H9 (cell line): ENCODE results near the gene ADISSP. TPM values are rescaled to one million over a fixed set of nuclear protein-coding genes. Genes with fewer than 3 reads are reported as not detected.

Source experiments
- DNase-seq: peaks from one replicate; pipeline ENCODE4 v3.0.0-alpha.2; 2017
- H2AFZ ChIP-seq: one replicate; pipeline ENCODE4 v1.6.1; 2013; ENCODE audit warnings: mild to moderate bottlenecking, low read length, control low read depth, moderate library complexity
- H2AK5ac ChIP-seq: 2 replicates; pipeline ENCODE4 v1.6.1; 2013; ENCODE audit warnings: low read length, control low read depth, mixed read lengths; ENCODE audit not compliant: insufficient read length
- H2BK120ac ChIP-seq: one replicate; pipeline ENCODE4 v1.6.1; 2013; ENCODE audit warnings: low read depth, mild to moderate bottlenecking, low read length, control low read depth, inconsistent platforms; ENCODE audit not compliant: poor library complexity, severe bottlenecking
- H2BK12ac ChIP-seq: 2 replicates; pipeline ENCODE4 v1.6.1; 2013; ENCODE audit warnings: low read length, control low read depth, mixed read lengths, low read depth; ENCODE audit not compliant: insufficient read length
- H2BK15ac ChIP-seq: 2 replicates; pipeline ENCODE4 v1.6.1; 2013; ENCODE audit warnings: low read depth, low read length, control low read depth
- H2BK20ac ChIP-seq: one replicate; pipeline ENCODE4 v1.6.1; 2013; ENCODE audit warnings: low read depth, mild to moderate bottlenecking, low read length, control low read depth, inconsistent platforms; ENCODE audit not compliant: poor library complexity, severe bottlenecking
- H2BK5ac ChIP-seq: 2 replicates; pipeline ENCODE4 v1.6.1; 2013; ENCODE audit warnings: low read length, control low read depth, mixed read lengths; ENCODE audit not compliant: insufficient read length
- H3K14ac ChIP-seq: 2 replicates; pipeline ENCODE4 v1.6.1; 2013; ENCODE audit warnings: low read length, control low read depth; ENCODE audit not compliant: insufficient read depth
- H3K18ac ChIP-seq: 2 replicates; pipeline ENCODE4 v1.6.1; 2013; ENCODE audit warnings: low read depth, mild to moderate bottlenecking, mixed read lengths, low read length, control low read depth; ENCODE audit not compliant: insufficient read length
- H3K23ac ChIP-seq: 2 replicates; pipeline ENCODE4 v1.6.1; 2013; ENCODE audit warnings: low read length, control low read depth, mixed read lengths, low read depth; ENCODE audit not compliant: insufficient read length
- H3K23me2 ChIP-seq: 2 replicates; pipeline ENCODE4 v1.6.1; 2013; ENCODE audit warnings: low read depth, mild to moderate bottlenecking, mixed read lengths, low read length, control low read depth; ENCODE audit not compliant: insufficient read length, poor library complexity, severe bottlenecking
- H3K27ac ChIP-seq: 2 replicates; pipeline ENCODE4 v1.5.1; 2013; ENCODE audit warnings: low read length, control low read depth, mixed read lengths, low read depth; ENCODE audit not compliant: insufficient read length
- H3K27me3 ChIP-seq: 2 replicates; pipeline ENCODE4 v1.6.1; 2013; ENCODE audit warnings: low read length, control low read depth, inconsistent platforms; ENCODE audit not compliant: insufficient read depth
- H3K4ac ChIP-seq: 2 replicates; pipeline ENCODE4 v1.6.1; 2013; ENCODE audit warnings: low read depth, mild to moderate bottlenecking, control low read depth, inconsistent platforms, low read length, moderate library complexity
- H3K4me1 ChIP-seq: 2 replicates; pipeline ENCODE4 v1.6.1; 2013; ENCODE audit warnings: low read length, control low read depth, inconsistent platforms; ENCODE audit not compliant: insufficient read depth
- H3K4me2 ChIP-seq: 2 replicates; pipeline ENCODE4 v1.6.1; 2013; ENCODE audit warnings: low read length, control low read depth, mixed read lengths; ENCODE audit not compliant: insufficient read length, insufficient read depth
- H3K56ac ChIP-seq: 2 replicates; pipeline ENCODE4 v1.6.1; 2013; ENCODE audit warnings: low read depth, mild to moderate bottlenecking, mixed read lengths, low read length, control low read depth; ENCODE audit not compliant: insufficient read length
- H3K79me1 ChIP-seq: 2 replicates; pipeline ENCODE4 v1.6.1; 2013; ENCODE audit warnings: low read depth, mild to moderate bottlenecking, moderate library complexity, low read length, control low read depth, inconsistent platforms; ENCODE audit not compliant: insufficient read depth, poor library complexity, severe bottlenecking
- H3K79me2 ChIP-seq: 2 replicates; pipeline ENCODE4 v1.6.1; 2013; ENCODE audit warnings: low read length, control low read depth, inconsistent platforms; ENCODE audit not compliant: insufficient read depth
- H3K9ac ChIP-seq: 2 replicates; pipeline ENCODE4 v1.6.1; 2013; ENCODE audit warnings: low read length, control low read depth, mixed read lengths; ENCODE audit not compliant: insufficient read length; ENCODE audit errors: extremely low read depth
- H3K9me3 ChIP-seq: one replicate; pipeline ENCODE4 v1.6.1; 2013; ENCODE audit warnings: low read depth, low read length, inconsistent platforms; ENCODE audit not compliant: control insufficient read depth
- H3T11ph ChIP-seq: one replicate; pipeline ENCODE4 v1.6.1; 2013; ENCODE audit warnings: mild to moderate bottlenecking, low read length, control low read depth, inconsistent platforms
- H4K20me1 ChIP-seq: one replicate; pipeline ENCODE4 v1.6.1; 2013; ENCODE audit not compliant: control insufficient read depth, insufficient read length, insufficient read depth
- H4K5ac ChIP-seq: 2 replicates; pipeline ENCODE4 v1.6.1; 2013; ENCODE audit warnings: low read depth, mild to moderate bottlenecking, mixed read lengths, low read length, control low read depth; ENCODE audit not compliant: insufficient read length
- H4K8ac ChIP-seq: replicated peaks from 2 replicates; pipeline ENCODE4 v1.6.1; 2013; ENCODE audit warnings: low read length, control low read depth, mixed read lengths, low read depth; ENCODE audit not compliant: insufficient read length
- H4K91ac ChIP-seq: 2 replicates; pipeline ENCODE4 v1.6.1; 2013; ENCODE audit warnings: low read depth, mild to moderate bottlenecking, moderate library complexity, mixed read lengths, low read length, control low read depth; ENCODE audit not compliant: insufficient read length
- H3K27ac Mint-ChIP-seq, 3 experiments: 2 replicates in 2 of 3; 3 replicates in 1 of 3; pipeline ENCODE4 v1.8.0; 2020 to 2021; ENCODE audit warnings: mixed read lengths in 3 of 3, mild to moderate bottlenecking in 1 of 3, moderate library complexity in 1 of 3
- H3K27me3 Mint-ChIP-seq: 2 replicates; pipeline ENCODE4 v1.8.0; 2021; ENCODE audit warnings: low read depth, mild to moderate bottlenecking, moderate library complexity, mixed read lengths
- H3K36me3 Mint-ChIP-seq, 3 experiments: 2 replicates in 2 of 3; 3 replicates in 1 of 3; pipeline ENCODE4 v1.8.0; 2020 to 2021; ENCODE audit warnings: low read depth in 3 of 3, mixed read lengths in 3 of 3; ENCODE audit not compliant: insufficient read depth in 1 of 3
- H3K4me1 Mint-ChIP-seq, 2 experiments: 2 replicates each; pipeline ENCODE4 v1.8.0; 2020; ENCODE audit warnings: mixed read lengths in 2 of 2
- H3K4me3 Mint-ChIP-seq, 2 experiments: 2 replicates in 1 of 2; 3 replicates in 1 of 2; pipeline ENCODE4 v1.8.0; 2020 to 2021; ENCODE audit warnings: mild to moderate bottlenecking in 2 of 2, mixed read lengths in 2 of 2, moderate library complexity in 1 of 2
- H3K9me3 Mint-ChIP-seq, 2 experiments: 2 replicates in 1 of 2; 3 replicates in 1 of 2; pipeline ENCODE4 v1.8.0; 2020; ENCODE audit warnings: mild to moderate bottlenecking in 2 of 2, mixed read lengths in 2 of 2, moderate library complexity in 1 of 2
- CTCF ChIP-seq: fragments of 200-600 bp; sonication (generic); conservative IDR thresholded peaks from 3 replicates; pipeline ENCODE4 v1.8.0; 2021; ENCODE audit warnings: antibody characterized with exemption, mild to moderate bottlenecking
- WGBS: extraction: QIAGEN DNeasy Blood & Tissue Kit; methylation state at CpG from one replicate; pipeline ENCODE4 v1.1.7; 2013; ENCODE audit warnings: missing lambda C conversion rate, low lambda C conversion rate, mixed read lengths; ENCODE audit not compliant: insufficient read length; ENCODE audit errors: extremely low coverage; 5-methylcytosine and 5-hydroxymethylcytosine counted together
- total RNA-seq: library from RNA; stranded (reverse); gene quantifications from 2 replicates; pipeline ENCODE4 v1.2.1, GENCODE V29; 2021

ADISSP gene
- total RNA-seq, 1 experiment from 2014 or later, result 80.9 TPM

GRCh38 chr20:3728876-3729275 lies 38.7 kb downstream of the ADISSP start:
- no peak overlapping the region for H2AK5ac ChIP-seq
- Mint-ChIP-seq H3K4me3 (no peak overlapping the region), H3K27ac (no peak overlapping the region; a peak in 1 of 7 replicates), H3K36me3 (no peaks in the 10 kb centered on the region), H3K27me3 (peaks cover 64% of the 10 kb centered on the region), H3K4me1 (peaks cover 5 to 25% of the 10 kb centered on the region in 2 experiments), H3K9me3 (peaks cover 0 to 3% of the 10 kb centered on the region in 2 experiments; a peak in 2 of 5 replicates)
- no peaks in the 10 kb centered on the region for H3K23me2 ChIP-seq
- no peak overlapping the region for H3K14ac ChIP-seq
- H4K91ac ChIP-seq, result no peak overlapping the region
- no peak overlapping the region for H3K18ac ChIP-seq
- DNase-seq, result peak; percentile 17
- no peak overlapping the region for H2AFZ ChIP-seq
- no peaks in the 10 kb centered on the region; the same call in 1 of the 2 replicates for H3K27me3 ChIP-seq
- H2BK12ac ChIP-seq, result no peak overlapping the region
- no peak overlapping the region for H2BK20ac ChIP-seq
- no peaks in the 10 kb centered on the region for H4K20me1 ChIP-seq
- no peak overlapping the region for H2BK15ac ChIP-seq
- no peak overlapping the region for H3K4ac ChIP-seq
- H3K79me1 ChIP-seq, result no peaks in the 10 kb centered on the region
- no peak overlapping the region for H3K23ac ChIP-seq
- H3K4me1 ChIP-seq, result no peaks in the 10 kb centered on the region
- H4K5ac ChIP-seq, result no peak overlapping the region
- no peak overlapping the region for H4K8ac ChIP-seq
- H2BK5ac ChIP-seq, result no peak overlapping the region
- no peak overlapping the region for H3K4me2 ChIP-seq
- H3K27ac ChIP-seq, result no peak overlapping the region
- no peak overlapping the region for H3T11ph ChIP-seq
- no peak overlapping the region for H3K56ac ChIP-seq
- no peaks in the 10 kb centered on the region for H3K79me2 ChIP-seq
- no peak overlapping the region for H2BK120ac ChIP-seq
- TF ChIP-seq CTCF, result no peak
- no peaks in the 10 kb centered on the region for H3K9me3 ChIP-seq
- no CpG with 5 or more reads among the region's 3 CpGs for WGBS
- H3K9ac ChIP-seq, result no peak overlapping the region
